HG03575 (cell line): ENCODE data around the gene UBALD2.

Experiments
- ATAC-seq: cut with Tn5 transposase; IDR thresholded peaks from one replicate; pipeline ENCODE4 v1.9.1; 2021; ENCODE audit not compliant: unreplicated experiment, insufficient number of reproducible peaks, low FRiP score; ENCODE audit errors: extremely low read depth

UBALD2 gene

GRCh38 chr17:76274112-76274956 is 9.2 kb downstream of the UBALD2 start:
- no peak for ATAC-seq

GRCh38 chr17:76275382-76276068 is 10.4 kb downstream of the UBALD2 start:
- ATAC-seq, result no peak

- no peak for ATAC-seq
Observed at GRCh38 chr17:76276069-76276431, 10.9 kb downstream of the UBALD2 start.

- ATAC-seq, result no peak
Observed at GRCh38 chr17:76276461-76277299, 11.5 kb downstream of the UBALD2 start.

GRCh38 chr17:76277300-76278267 is 12.4 kb downstream of the UBALD2 start:
- ATAC-seq, result no peak

- ATAC-seq, result no peak
Observed at GRCh38 chr17:76278268-76278908, 13.2 kb downstream of the UBALD2 start.

DNA sequence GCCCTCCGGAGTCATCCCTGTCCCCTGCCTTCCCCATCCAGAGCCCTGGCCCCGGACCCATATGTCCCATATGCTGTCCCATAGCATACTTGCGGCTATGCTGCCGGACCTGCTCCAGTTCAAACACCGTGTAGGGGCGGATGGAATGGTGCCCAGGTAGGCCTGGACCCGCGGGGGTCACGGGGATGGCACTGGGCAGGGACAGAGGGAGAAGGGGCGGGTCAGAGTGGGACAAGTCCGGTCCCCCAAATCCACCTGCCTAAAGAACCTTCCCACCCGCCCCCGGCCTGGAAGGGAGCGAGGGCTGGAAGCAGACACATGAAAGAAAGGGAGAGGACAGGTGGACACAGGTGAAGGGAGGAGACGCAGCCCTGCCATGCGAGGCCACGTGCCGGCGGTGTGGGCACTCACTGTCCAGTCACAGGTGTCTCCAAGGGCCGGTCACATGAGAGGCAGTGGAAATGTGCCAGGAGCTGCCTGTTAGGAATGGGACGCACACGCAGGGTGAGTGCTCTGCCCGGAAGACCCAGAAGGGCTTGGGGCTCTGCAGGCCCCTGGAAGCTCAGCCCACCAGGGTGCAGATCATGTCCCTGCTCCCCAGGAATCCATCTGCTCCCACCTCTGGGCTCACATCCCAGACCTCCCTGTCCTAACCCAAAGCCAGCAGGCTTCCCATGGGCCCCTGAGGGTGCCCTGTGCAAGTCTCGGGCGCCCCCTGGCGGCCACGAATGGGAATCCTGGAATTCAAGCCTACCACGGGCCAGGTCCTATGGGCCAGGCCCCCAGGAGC is 14.0 kb downstream of the UBALD2 start:
- ATAC-seq, result no peak

- no peak for ATAC-seq
Observed at GRCh38 chr17:76279742-76280287, 14.7 kb downstream of the UBALD2 start.

DNA sequence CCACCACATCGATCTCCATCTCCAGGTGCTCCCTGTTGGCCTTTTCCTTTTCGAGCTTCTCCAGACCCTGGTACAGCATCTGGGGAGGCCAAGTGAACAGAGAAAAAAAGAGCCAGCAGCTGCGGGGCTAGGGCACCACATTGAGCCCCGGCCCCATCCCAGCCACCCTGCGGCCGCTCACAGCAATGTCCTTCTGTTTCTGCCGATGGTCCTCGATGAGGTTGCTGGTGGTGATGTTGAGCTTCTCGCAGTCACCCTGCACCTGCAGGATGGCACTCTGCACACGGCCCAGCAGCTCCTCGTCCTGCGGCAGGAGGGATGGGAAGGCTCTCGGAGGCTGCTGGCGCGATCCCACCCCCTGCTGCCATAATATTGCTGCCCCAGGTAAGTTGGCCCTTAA is 15.5 kb downstream of the UBALD2 start:
- no peak for ATAC-seq

GRCh38 chr17:76281573-76282371 is 16.6 kb downstream of the UBALD2 start:
- ATAC-seq, result no peak

GRCh38 chr17:76292567-76292966 is 27.4 kb downstream of the UBALD2 start:
- ATAC-seq, result no peak

- ATAC-seq, result no peak
Observed at GRCh38 chr17:76293106-76293505, 28.0 kb downstream of the UBALD2 start.

GRCh38 chr17:76296186-76296585 is 31.0 kb downstream of the UBALD2 start:
- no peak for ATAC-seq

DNA sequence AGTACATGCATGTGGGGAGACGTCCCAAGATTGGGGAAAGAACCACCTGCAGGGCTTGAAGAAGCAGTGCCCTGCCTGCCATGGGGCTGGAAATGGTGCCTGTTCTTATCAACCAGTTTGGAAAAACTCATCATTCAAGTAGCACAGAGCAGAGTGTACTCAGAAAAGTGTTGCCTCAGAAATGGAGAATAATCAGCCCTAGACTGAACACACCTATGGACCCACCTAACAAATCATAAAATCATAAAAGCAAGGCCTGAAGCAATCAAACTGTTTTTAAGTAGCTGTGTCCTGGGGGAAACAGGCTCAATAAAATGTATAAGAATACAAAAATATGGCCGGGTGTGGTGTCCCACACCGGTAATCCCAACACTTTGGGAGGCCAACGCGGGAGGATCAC is 31.7 kb downstream of the UBALD2 start:
- ATAC-seq, result no peak

DNA sequence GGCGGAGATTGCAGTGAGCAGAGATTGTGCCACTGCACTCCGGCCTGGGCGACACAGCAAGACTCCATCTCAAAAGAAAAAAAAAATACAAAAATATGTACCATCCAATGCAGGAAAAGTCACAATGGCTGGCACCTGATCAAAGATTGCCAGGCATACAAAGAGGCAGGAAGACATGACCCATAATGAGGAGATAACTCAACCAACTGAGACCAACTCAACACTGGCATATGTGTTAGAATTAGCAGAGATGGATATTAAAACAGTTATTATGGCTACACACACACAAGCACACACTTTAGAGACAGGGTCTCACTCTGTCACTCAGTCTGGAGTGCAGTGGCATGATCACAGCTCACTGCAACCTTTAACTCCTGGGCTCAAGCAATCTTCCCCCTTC is 32.3 kb downstream of the UBALD2 start:
- ATAC-seq, result no peak
